GM21515 (cell line): ENCODE measurements around the gene CORIN.

Experiments
- ATAC-seq: cut with Tn5 transposase; IDR thresholded peaks from one replicate; pipeline ENCODE4 v1.9.1; 2021; ENCODE audit not compliant: unreplicated experiment

CORIN gene

DNA sequence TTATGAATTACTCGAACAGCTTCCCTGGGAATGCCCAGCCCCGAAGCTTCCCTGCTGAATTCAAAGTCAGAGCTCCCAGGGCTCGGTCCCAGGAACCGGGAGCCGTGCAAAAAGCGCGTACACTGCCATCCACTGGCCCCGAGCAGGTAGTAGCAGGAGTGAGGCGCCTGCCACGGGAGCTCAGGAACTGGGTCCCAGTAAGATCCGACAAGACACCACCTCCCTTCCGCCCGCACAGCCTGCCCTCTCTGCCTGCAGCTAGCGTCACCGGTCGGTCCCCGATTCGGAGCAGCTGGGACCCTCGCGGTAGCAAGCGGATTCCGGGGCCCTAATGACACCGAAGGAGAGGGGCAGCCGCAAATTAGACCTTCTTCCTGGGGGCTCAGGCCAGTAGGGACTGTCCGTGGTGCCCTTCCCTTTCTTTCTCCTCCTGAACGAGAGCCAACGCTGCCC is 1.2 kb downstream of the CORIN start:
- ATAC-seq, result peak; percentile 81

DNA sequence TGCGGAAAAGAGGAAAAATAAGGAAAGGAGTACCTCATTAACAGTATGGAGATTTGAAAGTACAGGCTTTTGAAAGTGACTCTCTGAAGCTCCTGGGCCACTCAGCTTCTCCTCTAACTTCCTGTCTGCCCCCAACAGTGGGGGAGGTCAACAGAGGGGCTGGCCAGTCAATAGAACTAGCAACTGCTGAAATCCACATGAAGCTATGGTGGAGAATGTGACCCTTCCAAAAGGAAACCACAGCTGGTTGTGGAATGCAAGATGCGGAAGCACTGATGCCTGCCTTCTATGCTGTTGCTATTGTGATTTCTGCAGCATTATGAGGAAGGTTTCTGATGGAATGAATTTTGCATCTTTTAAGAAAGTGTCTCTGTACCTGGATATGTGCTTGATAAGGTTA is 2.4 kb downstream of the CORIN start:
- ATAC-seq, result no peak

DNA sequence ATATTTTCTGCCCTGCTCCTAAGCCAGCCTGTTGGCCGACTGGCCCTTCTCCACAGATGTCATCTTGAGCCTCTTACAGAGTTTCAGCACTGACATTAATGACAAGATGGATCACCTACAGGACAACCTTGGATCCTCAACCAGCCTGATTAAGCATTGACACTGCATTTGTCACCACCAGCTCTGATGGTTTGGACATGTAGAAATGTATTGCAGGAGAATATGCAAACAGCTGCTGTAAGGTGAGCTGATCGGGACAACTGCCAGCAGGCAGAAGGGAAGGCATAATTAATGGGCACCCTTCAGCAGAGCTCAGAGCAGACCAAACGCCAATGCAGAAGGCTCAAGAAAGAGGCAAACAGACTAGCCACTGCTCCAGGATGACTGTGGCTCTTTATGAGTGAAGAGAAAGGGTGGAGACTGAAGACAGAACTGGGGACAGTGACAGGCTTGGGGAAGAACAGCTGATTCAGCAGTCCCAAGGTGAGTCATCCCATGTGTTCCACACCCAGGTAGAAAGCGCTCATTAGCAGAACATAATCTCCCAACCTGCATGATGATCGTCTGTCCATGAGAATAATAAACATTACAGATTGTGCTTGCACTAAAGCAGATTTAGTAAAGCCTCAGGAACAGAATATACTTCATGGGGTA is 6.7 kb downstream of the CORIN start:
- no peak for ATAC-seq

DNA sequence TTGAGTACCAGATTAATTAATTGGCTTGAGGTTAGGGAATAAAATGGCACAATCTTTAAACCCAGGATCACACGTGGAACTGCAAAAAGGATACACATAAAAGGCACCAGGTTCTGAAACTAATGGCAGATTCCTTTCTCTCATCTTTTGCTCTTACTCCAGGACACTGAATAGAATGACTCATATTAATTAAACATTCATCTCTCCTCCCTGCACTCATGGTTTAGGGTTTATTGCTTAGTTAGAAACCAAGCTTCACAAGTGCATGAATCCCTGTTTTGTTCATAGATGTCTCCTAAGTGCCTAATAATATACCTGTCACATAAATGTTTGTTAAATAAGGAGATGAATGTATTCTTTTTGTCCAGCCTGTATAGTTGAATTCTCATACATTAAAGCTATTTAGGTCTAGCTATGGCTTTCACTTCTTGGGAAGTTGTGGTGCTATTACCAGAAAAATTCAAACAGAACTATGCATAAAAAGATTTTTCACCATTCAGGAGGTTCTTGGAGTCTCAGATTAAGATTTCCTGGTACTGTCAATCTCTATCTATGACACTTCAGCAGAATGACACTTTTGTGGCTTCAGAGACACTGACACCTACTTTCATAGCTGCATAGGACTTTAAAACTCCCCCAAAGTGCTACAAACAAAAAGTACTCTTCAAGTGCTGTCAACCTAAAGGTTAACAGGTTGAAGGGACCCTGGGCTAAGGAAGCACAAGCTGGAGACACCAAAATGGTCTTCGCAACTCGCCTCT is 7.4 kb downstream of the CORIN start:
- no peak for ATAC-seq

DNA sequence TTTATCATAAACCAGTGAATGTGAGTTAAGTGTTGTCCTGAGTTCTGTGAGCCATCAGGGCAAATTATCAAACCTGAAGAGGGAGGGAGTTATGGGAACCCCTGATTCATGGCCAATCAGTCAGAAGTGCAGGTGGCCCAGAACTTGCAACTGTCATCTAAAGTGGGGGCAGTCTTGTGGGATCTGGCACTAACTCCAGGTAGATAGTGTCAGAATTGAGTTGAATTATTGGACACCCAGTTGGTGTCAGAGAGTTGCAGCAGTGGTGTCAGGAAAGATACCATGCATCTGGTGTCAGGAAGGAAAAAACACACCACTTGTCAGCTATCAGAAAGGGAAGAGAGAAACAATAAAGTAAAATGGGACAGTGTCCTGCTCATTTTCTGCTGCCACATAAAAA is 8.4 kb downstream of the CORIN start:
- no peak for ATAC-seq

DNA sequence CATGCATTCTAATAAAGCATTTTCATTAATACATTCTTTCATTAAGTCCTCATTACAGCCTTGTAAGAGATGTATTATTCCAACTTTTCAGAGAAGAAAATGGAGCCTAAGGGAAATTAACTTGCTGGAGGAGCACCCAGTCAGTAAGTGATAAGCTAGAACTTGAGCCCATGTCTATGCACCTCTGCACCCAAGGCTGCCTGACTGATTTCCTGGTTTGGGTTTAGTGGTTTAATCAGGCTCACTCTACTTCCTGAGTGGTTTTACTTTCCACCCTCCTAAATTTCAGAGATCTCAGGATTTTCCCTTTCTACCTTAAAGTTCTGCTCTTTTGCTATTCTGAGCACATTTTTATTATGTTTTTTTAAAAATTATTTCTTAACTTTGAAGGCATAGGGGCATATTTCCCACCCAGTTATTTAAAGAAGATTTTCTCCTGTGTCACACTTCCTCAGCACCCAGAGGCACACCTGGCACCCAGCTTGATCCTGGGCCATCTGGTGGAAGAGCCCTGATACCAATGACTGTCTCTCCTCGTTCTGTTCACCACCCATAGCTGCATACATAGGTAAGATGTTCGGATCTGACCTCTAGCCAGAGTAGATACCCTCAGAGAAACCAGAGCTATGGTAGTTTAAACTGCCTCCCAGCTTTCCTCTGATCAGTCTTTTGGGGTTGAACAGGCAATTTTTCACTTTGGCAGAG is 10.4 kb downstream of the CORIN start:
- ATAC-seq, result no peak

DNA sequence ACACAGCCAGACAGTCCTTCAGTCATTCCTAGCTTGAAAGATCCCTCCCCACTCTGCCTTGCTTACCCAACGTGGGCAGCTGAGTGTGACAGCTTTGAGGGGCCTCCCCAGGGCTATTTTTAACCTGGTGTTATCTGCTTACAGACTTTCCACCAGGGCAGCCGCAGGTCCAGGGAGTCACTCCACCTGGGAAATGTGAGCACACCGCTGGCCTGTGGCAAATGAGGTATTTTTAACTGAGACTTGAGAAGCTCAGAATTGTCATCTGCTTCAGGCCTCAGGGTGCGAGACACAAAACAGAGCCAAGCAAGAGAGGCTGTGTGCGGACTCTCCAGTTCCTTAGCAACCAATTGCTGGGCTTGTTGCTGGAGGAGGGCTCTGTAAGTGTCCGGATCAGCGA is 13.0 kb downstream of the CORIN start:
- no peak for ATAC-seq

DNA sequence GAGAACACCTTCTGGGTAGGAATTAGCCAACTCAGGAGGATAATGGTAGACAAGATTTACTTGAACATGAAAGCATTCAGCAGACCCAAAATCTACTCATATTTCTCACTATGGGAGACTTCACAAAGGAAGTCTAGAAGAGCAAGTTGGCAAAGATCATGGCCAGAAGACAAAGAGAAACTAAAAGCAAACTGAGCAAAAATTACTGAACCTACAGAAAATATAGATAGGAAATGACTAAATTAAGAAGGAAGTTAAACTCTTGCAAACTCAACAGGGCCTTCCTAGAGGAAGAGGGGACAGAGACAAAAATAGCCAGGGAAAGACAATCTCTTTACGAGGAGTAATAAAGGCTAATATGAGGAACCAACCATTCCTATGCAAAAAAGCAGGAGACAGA is 18.7 kb downstream of the CORIN start:
- no peak for ATAC-seq

DNA sequence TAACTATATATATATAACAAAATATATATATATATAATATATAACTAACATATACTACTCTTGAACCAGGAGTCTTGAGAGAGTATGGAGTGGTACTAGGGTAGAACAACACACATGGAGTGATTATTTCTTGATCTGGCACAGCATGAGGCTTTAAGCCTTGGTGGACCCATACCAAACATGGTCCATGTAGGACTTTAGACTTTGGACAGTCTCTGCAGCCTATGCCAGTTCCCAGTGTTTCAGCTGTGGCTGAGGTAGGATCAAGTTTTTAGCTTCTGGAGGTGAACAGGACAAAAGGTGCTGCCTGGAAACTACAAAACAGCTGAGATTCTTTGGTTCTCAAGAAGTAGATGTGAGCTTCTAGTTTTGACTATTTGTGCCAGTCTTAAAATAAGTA is 20.6 kb downstream of the CORIN start:
- no peak for ATAC-seq

DNA sequence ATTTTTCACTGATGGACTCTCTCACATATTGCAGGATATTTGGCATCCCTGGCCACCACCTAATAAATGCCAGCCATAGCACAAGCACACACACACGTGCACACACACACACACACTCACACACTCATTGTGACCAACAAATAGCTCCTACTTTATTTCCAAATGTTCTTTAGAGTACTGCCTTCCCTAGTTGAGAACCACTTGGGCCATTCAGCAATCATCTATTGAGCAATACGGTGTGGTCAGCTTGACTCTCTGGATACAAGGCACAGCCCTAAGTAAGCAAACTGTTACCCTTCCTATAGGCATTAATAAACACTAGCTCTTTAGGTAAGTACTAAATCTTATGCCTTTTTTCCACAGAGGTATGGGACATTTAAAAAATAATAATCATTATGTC is 21.1 kb downstream of the CORIN start:
- no peak for ATAC-seq

DNA sequence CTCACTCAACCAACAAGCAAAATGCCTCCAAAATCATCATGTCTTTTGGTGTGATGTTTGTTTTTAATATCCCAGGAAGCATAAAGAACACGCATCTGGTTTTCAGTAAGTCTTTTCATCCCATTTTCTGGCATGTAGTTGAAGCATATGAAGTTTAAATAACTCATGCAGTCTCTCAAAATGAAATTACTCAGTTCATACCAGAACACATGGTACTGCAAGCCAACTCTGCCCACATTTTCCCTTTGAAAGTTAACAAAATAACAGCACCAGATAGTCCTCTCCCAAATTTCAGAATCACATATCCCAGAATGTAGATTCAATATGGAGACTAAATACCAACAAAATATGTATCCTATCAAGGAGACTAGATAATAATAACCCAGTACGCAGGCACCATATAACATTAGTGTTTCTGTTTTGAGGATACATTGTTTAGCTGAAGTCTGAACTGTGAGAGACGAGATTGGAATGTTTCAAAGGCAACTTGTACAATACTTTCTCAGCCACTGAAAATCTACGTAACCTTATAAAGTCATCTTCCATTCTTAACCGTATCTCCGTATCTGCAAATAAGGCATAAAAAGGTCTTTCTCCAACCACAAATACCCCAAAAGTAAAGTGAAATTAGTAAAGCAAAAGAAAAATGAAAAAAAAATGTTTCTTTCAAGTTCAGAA is 23.1 kb downstream of the CORIN start:
- ATAC-seq, result no peak

DNA sequence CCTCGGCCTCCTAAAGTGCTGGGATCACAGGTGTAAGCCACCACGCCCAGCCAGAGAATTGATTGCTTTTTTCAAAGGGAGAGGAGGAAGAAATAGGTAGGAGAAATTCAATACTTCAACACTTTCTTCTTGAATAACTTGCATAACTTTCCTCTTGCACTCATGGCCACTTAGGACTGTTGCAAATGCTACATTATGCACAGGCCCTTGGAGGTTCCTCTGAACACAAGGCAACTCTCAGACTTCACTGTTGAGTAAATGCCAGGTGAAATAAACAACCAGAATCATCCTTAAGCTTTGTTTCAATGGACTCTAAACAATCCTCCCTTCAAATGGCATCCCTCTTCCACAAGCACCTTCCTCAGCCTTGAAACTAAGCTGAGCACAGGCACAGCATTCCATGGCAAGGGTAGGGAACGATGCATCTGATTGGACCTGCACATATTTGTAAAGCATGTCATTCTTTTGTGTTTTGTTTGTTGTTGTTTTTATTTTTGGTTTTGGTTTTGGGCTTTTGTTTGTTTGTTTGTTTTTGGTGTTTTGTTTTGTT is 28.1 kb downstream of the CORIN start:
- ATAC-seq, result no peak

DNA sequence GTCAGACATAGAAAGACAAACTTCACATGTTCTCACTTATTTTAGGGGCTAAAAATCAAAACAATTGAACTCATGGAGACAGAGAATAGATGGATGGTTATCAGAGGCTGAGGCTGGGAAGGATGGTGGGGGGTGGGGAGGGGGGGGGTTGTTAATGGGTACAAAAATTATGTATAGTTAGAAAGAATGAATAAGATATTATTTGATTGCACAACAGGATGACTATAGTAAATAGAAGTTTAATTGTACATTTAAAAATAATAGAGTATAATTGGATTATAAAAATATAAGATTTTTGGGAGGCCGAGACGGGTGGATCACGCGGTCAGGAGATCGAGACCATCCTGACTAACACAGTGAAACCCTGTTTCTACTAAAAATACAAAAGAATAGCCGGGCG is 33.3 kb downstream of the CORIN start:
- ATAC-seq, result no peak

DNA sequence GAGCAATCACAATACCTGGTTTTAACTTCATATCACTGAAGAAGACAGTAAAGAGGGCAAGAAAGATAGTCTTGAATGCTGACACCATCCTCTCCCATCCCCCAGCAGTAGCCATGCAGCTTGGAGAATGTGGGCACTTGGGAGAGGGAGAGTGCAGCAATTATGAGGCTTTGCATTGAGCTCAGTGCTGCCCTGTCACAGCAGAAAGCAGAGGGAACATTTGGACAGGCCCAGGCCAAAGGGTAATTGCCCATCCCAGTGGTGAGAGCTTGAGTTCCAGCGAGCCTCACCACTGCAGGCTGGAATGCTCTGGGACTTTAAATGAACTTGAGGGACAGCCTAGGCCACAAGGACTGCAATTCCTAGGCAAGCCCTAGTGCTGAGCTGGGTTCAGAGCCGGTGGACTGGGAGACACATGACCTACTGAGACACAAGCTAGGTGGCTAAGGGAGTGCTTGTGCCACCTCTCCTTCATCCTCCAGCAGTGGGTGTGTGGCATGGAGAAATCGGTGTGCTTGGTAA is 36.3 kb downstream of the CORIN start:
- ATAC-seq, result no peak

DNA sequence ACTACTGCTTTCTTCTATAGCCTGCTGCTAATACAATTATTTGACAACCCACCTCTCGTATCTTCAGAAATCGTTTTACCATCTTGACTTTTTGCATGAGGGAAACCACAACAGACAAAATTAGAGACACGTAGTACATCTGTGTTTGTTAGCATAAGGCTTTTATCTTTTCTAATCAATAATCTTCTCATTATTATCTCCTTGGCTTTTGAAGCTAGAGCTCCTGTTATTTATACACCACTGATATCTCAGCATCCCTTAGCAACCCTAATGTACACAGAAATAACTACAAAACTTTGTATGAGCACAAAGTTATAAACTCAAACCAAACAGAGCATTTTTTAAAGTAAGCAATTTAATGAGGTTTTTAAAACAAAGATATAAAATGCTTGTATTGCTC is 39.7 kb downstream of the CORIN start:
- no peak for ATAC-seq

DNA sequence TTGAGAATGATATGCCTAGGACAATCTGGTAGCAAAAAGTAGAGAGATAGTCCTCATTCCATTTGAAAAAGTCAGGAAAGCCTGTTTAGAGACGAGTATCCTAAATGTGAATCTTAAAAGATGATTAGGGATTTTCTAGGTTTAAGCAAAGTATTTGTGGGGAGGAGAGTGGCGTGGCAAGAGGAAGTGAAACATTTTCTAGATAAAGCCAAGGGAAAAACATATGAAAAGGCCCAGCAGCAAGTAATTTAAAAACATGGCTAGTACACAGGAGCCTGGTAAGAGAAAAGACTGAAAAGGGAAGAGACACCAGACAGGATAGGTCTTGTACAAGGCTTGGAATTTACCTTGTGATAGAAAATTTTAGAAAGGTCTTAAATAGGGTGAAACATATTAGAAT is 45.9 kb downstream of the CORIN start:
- no peak for ATAC-seq

DNA sequence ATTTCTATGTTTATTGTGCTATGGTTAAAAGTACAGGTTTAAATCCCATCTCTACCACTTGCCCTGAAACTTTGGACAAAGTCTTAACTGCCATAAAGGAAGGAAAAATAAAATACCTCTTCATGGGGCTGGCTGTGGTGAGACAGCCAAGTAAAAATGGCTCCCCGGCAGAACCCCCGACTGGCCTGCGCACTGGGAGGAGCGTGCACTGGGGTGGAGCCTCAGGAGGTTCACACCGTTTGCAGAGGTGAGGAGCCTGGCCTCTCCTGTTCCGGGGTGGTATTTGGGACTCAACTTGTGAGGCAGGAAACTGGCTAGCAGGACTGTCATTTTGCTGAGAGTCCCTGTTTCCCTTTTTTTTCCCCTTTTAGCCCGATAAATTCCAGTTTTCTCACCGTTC is 47.8 kb downstream of the CORIN start:
- ATAC-seq, result no peak

DNA sequence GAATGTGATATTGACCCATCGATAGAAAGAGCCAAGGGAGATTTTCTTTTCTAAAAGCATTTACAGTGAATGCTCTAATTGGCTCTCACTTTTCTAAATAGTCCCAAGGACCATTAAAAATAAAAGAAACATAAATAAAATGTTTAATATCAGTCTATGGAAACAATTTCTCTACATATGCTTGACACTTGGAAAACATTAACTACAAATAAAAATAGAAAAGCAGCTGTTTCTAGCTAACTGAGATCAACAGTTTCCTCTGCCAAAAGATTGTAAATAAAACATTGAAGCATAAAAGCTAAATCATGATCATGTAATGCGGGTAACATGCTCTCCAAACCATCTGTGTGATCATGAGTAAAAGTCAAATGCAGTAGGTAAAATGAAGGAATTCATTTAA is 49.7 kb downstream of the CORIN start:
- ATAC-seq, result no peak

DNA sequence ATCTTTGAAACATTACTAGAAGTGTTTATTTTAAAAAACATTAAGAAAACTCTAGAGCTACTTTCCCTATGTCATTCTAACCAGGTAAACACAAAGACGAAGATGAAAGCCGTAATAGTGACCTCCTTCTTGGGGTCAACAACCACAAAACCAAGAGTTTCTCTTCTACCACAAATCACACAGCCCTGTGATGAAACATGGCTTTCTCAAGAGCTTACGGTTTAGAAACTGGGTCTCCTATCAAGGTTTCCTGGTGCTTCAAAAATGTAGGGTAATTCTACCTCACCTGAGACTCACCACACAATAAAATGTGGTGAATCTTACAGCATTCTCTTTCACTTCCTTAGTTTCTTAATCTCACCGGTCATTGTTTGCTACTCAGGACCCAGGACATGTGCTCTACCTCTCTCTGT is 50.9 kb downstream of the CORIN start:
- peak; percentile 85 for ATAC-seq

DNA sequence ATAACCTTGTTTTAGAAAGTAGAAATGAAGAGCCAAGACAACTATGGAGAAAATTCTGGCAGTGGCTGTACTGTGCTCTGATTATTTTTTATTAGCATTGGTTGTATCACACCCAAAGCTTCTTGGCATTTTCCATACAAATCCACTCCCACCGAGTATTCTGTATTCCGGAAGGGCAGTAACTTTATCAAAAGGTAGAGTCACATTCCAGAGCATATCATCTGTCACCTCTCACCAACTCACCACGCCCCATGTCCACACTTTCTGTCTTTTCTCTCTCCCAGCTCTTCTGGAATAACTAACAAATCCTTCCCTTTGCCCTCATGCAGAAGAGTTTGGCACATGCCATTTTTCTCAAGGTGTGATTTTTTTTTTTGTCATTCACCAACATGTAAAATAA is 52.7 kb downstream of the CORIN start:
- ATAC-seq, result no peak

DNA sequence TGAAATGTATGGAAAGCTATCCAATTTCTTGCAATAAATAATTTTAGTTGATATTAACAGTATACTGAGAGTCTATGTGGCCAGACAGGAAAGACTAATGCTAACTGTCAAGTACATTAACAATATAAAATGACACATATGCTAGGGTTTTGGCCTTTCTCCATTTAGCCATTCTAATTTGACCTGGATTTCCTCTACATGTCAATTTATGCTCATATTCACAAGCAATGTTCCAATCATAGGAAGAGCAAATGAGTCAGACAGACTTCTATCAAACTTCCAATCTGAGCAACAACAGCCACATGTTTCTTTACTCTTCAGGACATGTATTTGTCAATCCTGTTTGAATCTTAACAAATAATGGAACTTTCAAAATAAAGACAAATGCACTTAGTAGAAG is 53.6 kb downstream of the CORIN start:
- ATAC-seq, result no peak
